HEK293 (cell line): ENCODE measurements around the gene ITPR3.

Experiments used
- CTCF ChIP-seq: fragments of 450-650 bp; formaldehyde crosslinking; IDR thresholded peaks from 2 replicates; pipeline ENCODE4 v1.5.1; 2016; ENCODE audit warnings: missing biosample characterization, missing genetic modification characterization
- ZBTB7A ChIP-seq: fragments of 450-650 bp; formaldehyde crosslinking; IDR thresholded peaks from 2 replicates; pipeline ENCODE4 v1.5.1; 2016; ENCODE audit warnings: low read depth, missing biosample characterization, missing genetic modification characterization
- ZNF133 ChIP-seq: fragments of 450-650 bp; formaldehyde crosslinking; IDR thresholded peaks from 2 replicates; pipeline ENCODE4 v1.5.1; 2016; ENCODE audit warnings: missing biosample characterization, missing genetic modification characterization
- ZNF140 ChIP-seq: fragments of 450-650 bp; formaldehyde crosslinking; IDR thresholded peaks from 2 replicates; pipeline ENCODE4 v1.5.1; 2016; ENCODE audit warnings: missing biosample characterization, missing genetic modification characterization
- ZNF24 ChIP-seq: fragments of 450-650 bp; formaldehyde crosslinking; IDR thresholded peaks from 2 replicates; pipeline ENCODE4 v1.5.1; 2016; ENCODE audit warnings: missing biosample characterization, missing genetic modification characterization
- ZNF416 ChIP-seq: fragments of 450-650 bp; formaldehyde crosslinking; IDR thresholded peaks from 2 replicates; pipeline ENCODE4 v1.5.1; 2016; ENCODE audit warnings: missing biosample characterization, missing genetic modification characterization
- TF ChIP-seq, protein P1 (sequence below): fragments of 450-650 bp; formaldehyde crosslinking; IDR thresholded peaks from 2 replicates; pipeline ENCODE4 v1.5.1; 2016; ENCODE audit warnings: missing biosample characterization, missing genetic modification characterization

DNA sequence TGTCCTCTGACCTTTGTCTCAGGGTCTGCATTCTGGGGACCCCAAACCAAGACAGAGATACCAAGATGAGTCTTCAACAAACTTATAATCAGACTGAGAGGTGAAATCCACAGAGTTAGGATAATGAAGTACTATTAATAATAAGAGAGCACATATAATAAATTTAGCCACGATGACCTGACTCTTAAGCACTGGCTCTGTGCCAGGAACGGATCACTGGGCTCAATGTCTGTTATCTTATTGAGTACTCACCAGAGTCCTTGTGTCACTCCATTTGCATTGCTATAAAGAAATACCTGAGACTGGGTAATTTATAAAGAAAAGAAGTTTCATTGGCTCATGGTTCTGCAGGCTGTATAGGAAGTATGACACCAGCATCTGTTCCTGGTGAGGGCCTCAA, 18.9 kb upstream of the ITPR3 start:
- TF ChIP-seq ZBTB7A (tag by site-specific recombination) (no peak), ZNF416 (tag by site-specific recombination) (no peak), ZNF133 (tag by site-specific recombination) (no peak), ZNF140 (tag by site-specific recombination) (no peak), CTCF (tag by site-specific recombination) (no peak), ZNF24 (tag by site-specific recombination) (no peak)
- TF ChIP-seq, protein P1, sequence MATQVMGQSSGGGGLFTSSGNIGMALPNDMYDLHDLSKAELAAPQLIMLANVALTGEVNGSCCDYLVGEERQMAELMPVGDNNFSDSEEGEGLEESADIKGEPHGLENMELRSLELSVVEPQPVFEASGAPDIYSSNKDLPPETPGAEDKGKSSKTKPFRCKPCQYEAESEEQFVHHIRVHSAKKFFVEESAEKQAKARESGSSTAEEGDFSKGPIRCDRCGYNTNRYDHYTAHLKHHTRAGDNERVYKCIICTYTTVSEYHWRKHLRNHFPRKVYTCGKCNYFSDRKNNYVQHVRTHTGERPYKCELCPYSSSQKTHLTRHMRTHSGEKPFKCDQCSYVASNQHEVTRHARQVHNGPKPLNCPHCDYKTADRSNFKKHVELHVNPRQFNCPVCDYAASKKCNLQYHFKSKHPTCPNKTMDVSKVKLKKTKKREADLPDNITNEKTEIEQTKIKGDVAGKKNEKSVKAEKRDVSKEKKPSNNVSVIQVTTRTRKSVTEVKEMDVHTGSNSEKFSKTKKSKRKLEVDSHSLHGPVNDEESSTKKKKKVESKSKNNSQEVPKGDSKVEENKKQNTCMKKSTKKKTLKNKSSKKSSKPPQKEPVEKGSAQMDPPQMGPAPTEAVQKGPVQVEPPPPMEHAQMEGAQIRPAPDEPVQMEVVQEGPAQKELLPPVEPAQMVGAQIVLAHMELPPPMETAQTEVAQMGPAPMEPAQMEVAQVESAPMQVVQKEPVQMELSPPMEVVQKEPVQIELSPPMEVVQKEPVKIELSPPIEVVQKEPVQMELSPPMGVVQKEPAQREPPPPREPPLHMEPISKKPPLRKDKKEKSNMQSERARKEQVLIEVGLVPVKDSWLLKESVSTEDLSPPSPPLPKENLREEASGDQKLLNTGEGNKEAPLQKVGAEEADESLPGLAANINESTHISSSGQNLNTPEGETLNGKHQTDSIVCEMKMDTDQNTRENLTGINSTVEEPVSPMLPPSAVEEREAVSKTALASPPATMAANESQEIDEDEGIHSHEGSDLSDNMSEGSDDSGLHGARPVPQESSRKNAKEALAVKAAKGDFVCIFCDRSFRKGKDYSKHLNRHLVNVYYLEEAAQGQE (tag by site-specific recombination) = no peak
